Ramos (cell line): Measurements from ENCODE around the gene SH3D21.

ENCODE experiments used
- in situ Hi-C: fragments of 300-500 bp; cut with MboI; formaldehyde crosslinking; loops from one replicate; pipeline ENCODE4 v1.14.3; 2022; ENCODE audit warnings: low sequenced_read_pairs; ENCODE audit not compliant: unreplicated experiment

The SH3D21 gene

GRCh38 chr1:36301220-36301619 lies 4.9 kb upstream of the SH3D21 start:
- in situ Hi-C loops = no loop called here

- in situ Hi-C loops = no loop called here
Observed at GRCh38 chr1:36303244-36303643, 2.9 kb upstream of the SH3D21 start.

GRCh38 chr1:36303650-36304360 lies 2.4 kb upstream of the SH3D21 start:
- in situ Hi-C loops = no loop called here

GRCh38 chr1:36304521-36304920 lies 1.6 kb upstream of the SH3D21 start:
- in situ Hi-C loops = no loop called here

- in situ Hi-C loops = no loop called here
Observed at GRCh38 chr1:36304970-36305914, 926 bp upstream of the SH3D21 start.

- in situ Hi-C loops = no loop called here
Observed at GRCh38 chr1:36305915-36306209, 306 bp upstream of the SH3D21 start.

- in situ Hi-C loops = no loop called here
Observed at GRCh38 chr1:36306902-36307456, 811 bp downstream of the SH3D21 start.

- in situ Hi-C loops = no loop called here
Observed at GRCh38 chr1:36307601-36308330, 1.6 kb downstream of the SH3D21 start.

GRCh38 chr1:36309397-36309796 lies 3.2 kb downstream of the SH3D21 start:
- in situ Hi-C loops = no loop called here

- in situ Hi-C loops = no loop called here
Observed at GRCh38 chr1:36320291-36320761, 14.2 kb downstream of the SH3D21 start.

GRCh38 chr1:36320767-36321118 lies 14.6 kb downstream of the SH3D21 start:
- in situ Hi-C loops = no loop called here

- in situ Hi-C loops = no loop called here
Observed at GRCh38 chr1:36321119-36321951, 15.2 kb downstream of the SH3D21 start.

- in situ Hi-C loops = no loop called here
Observed at GRCh38 chr1:36322041-36322785, 16.0 kb downstream of the SH3D21 start.

GRCh38 chr1:36322786-36323635 lies 16.8 kb downstream of the SH3D21 start:
- in situ Hi-C loops = no loop called here

- in situ Hi-C loops = no loop called here
Observed at GRCh38 chr1:36323636-36324352, 17.6 kb downstream of the SH3D21 start, which contains the start of gene EVA1B. TSS of gene EVA1B (minus strand) at chr1:36323645. CDS start at chr1:36323037, 608 bp downstream.

- in situ Hi-C loops = no loop called here
Observed at GRCh38 chr1:36324353-36324703, 18.2 kb downstream of the SH3D21 start.

- in situ Hi-C loops = no loop called here
Observed at GRCh38 chr1:36326499-36326898, 20.3 kb downstream of the SH3D21 start.
